ENCODE measurements around the gene CDKN2C. TPM values are rescaled to one million over a fixed set of nuclear protein-coding genes. Genes with fewer than 3 reads are reported as not detected.
"Not testable (repeated sequence)": the region's sequence is repeated elsewhere in the genome, so short reads cannot be mapped to it uniquely, and the experiment has no call there.

Gene CDKN2C
- total and polyA plus RNA-seq, 12 donors = 8.0 to 46.0 (median 24.3) TPM

DNA sequence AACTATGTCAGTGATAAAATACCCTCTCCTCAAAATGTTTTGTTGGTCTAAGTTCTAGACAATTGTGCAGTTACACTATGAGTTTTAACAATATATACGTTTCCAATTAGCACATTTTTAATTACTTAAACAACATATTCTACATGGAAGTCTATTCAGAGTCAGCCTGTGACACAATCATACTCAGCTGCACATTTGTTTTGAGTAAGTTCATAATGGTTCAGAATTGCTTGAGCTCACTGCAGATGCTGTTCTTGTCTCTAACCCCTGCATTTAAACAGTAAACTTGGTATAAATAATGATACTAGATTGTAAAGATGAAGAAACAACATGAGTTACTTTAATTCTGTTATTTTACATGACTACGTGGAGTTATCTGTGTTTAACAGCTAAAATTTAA, 30.6 kb downstream of the CDKN2C start:
- no peak overlapping the region for H3K4me3 ChIP-seq
- H3K27me3 ChIP-seq = no peaks in the 10 kb centered on the region
- no peaks in the 10 kb centered on the region for H3K9me3 ChIP-seq (replicated peaks in 1 of 3)
- no peak overlapping the region for H3K27ac ChIP-seq
- TF ChIP-seq POLR2A (IDR thresholded peaks at IDR 0.05) = no peak
- TF ChIP-seq, protein P1, sequence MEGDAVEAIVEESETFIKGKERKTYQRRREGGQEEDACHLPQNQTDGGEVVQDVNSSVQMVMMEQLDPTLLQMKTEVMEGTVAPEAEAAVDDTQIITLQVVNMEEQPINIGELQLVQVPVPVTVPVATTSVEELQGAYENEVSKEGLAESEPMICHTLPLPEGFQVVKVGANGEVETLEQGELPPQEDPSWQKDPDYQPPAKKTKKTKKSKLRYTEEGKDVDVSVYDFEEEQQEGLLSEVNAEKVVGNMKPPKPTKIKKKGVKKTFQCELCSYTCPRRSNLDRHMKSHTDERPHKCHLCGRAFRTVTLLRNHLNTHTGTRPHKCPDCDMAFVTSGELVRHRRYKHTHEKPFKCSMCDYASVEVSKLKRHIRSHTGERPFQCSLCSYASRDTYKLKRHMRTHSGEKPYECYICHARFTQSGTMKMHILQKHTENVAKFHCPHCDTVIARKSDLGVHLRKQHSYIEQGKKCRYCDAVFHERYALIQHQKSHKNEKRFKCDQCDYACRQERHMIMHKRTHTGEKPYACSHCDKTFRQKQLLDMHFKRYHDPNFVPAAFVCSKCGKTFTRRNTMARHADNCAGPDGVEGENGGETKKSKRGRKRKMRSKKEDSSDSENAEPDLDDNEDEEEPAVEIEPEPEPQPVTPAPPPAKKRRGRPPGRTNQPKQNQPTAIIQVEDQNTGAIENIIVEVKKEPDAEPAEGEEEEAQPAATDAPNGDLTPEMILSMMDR (IDR thresholded peaks at IDR 0.05) = no peak
- no peaks in the 10 kb centered on the region for H3K36me3 ChIP-seq (replicated peaks in 1 of 2)
- WGBS, 4 donors = 66 to 76% (median 73%) methylated on average over 2 of the region's 2 CpGs
- intact Hi-C loops (cut with DNase I) = no loop called here
- H3K4me1 ChIP-seq (replicated peaks in 1 of 2) = no peaks in the 10 kb centered on the region
- no peak for DNase-seq

DNA sequence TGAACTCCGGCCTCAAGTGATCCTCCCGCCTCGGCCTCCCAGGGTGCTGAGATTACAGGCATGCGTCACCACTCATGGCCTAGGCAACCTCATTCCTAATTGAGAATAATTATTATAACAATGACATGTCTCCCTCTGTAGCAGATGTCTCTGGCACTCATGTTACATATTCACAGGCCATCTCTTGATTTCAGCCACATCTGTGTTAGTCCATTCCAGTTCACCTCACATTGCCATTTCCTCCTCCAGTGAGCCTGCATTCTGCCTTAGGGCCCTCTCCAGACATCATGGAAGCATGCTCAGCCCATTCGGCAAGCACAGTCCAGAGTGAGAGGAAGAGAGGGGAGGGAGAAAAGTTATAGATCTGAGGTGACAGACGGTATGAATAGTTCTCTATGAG, 32.5 kb downstream of the CDKN2C start:
- Histone ChIP-seq H3K27me3 (no peaks in the 10 kb centered on the region), H3K4me1 (replicated peaks in 1 of 2) (no peaks in the 10 kb centered on the region), H3K4me3 (no peak overlapping the region), H3K9me3 (replicated peaks in 1 of 3) (no peaks in the 10 kb centered on the region), H3K27ac (no peak overlapping the region), H3K36me3 (replicated peaks in 1 of 2) (no peaks in the 10 kb centered on the region)
- no peak for DNase-seq
- intact Hi-C loops (cut with DNase I) = no loop called here
- no peak for TF ChIP-seq POLR2A (IDR thresholded peaks at IDR 0.05)
- TF ChIP-seq, protein P1 (IDR thresholded peaks at IDR 0.05) = no peak
- WGBS, 4 donors = 93 to 96% (median 94%) methylated on average over 6 of the region's 6 CpGs

DNA sequence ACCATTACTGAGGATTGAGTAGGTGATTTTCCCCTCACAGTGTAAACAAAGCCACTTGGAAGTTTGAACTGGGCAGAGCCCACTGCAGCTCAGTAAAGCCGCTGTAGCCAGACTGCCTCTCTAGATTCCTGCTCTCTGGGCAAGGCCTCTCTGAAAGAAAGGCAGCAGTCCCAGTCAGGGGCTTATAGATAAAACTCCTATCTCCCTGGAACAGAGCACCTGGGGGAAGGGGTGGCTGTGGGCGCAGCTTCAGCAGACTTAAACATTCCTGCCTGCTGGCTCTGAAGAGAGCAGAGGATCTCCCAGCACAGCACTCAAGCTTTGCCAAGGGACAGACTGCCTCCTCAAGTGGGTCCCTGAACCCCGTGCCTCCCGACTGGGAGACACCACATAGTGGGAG, 35.5 kb downstream of the CDKN2C start:
- H3K27me3 ChIP-seq; H3K27ac ChIP-seq; H3K36me3 ChIP-seq (replicated peaks in 1 of 2); H3K9me3 ChIP-seq (replicated peaks in 1 of 3); intact Hi-C loops (cut with DNase I); H3K4me1 ChIP-seq (replicated peaks in 1 of 2); H3K4me3 ChIP-seq; DNase-seq: not testable (repeated sequence)
- WGBS, 4 donors = 88 to 100% (median 95%) methylated on average over 1 to 4 of the region's 4 CpGs

DNA sequence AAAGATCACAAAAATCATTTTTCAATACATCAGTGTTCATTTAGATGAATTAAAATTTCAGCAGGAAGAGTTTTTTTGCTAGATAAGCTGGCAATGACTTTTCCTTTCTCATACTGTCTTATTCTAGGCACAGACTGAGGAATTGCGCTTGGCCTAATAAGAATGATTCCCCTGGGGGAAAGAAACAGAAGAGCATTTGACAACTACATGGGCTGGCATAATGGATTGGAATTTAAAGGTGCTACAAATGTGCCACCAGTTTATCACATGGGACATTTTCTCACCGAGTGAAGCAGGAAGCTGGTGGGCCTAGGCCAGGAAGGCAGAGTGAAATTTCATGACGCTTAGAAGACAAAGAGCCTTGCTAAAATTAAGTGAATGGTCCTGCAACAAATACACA, 39.3 kb downstream of the CDKN2C start:
- 61 to 73% (median 65%) methylated on average over 3 of the region's 3 CpGs for WGBS, 4 donors
- Histone ChIP-seq H3K27me3 (no peaks in the 10 kb centered on the region), H3K27ac (no peak overlapping the region), H3K9me3 (replicated peaks in 1 of 3) (no peaks in the 10 kb centered on the region), H3K36me3 (replicated peaks in 1 of 2) (no peaks in the 10 kb centered on the region), H3K4me3 (no peak overlapping the region), H3K4me1 (replicated peaks in 1 of 2) (no peaks in the 10 kb centered on the region)
- TF ChIP-seq, protein P1 (IDR thresholded peaks at IDR 0.05) = no peak
- TF ChIP-seq POLR2A (IDR thresholded peaks at IDR 0.05) = no peak
- DNase-seq = no peak
- intact Hi-C loops (cut with DNase I) = no loop called here

DNA sequence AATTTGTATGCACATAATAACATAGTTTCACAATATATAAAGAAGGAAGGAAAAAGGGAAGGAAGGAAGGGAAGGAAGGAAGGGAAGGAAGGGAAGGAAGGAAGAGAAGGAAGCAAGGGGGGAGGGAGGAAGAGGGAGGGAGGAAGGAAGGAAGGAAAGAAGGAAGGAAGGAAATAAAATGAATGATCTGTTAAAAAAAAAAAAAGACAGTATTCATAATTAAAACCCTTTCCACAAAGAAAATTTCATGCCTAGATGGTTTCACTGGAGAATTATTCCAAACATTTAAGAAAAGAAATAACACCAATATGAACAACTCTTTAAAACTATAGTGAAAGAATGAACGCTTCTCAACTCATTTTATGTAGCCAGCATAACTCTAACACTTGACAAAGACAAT, 44.8 kb downstream of the CDKN2C start:
- no peaks in the 10 kb centered on the region for H3K27me3 ChIP-seq
- H3K4me1 ChIP-seq (replicated peaks in 1 of 2) = no peaks in the 10 kb centered on the region
- H3K27ac ChIP-seq = no peak overlapping the region
- intact Hi-C loops (cut with DNase I) = no loop called here
- H3K36me3 ChIP-seq (replicated peaks in 1 of 2) = no peaks in the 10 kb centered on the region
- no peak overlapping the region for H3K4me3 ChIP-seq
- no peaks in the 10 kb centered on the region for H3K9me3 ChIP-seq (replicated peaks in 1 of 3)
- no peak for TF ChIP-seq POLR2A (IDR thresholded peaks at IDR 0.05)
- TF ChIP-seq, protein P1 (IDR thresholded peaks at IDR 0.05) = no peak
- DNase-seq = no peak
- WGBS, 4 donors = 94 to 100% (median 97%) methylated on average over 1 of the region's 1 CpG

Data from adrenal gland (tissue), 12 donors.